Measurements from ENCODE around the gene MTERF4. TPM values are rescaled to one million over a fixed set of nuclear protein-coding genes. Genes with fewer than 3 reads are reported as not detected.
A peak's percentile ranks its signal among the peaks of the same experiment; 100 is the strongest.

MTERF4 gene
- total and polyA plus RNA-seq, 2 of the 13 experiments (the other 11 are each of a cell fraction or from before 2014, with no cell fraction given): 50.5 to 59.8 TPM

- TF ChIP-seq ZNF687 (CRISPR knock-in tag; IDR thresholded peaks at IDR 0.05) (0 out of 2 replicates have a peak, but pooled peaks have one; percentile 38), BRF2 (CRISPR knock-in tag; IDR thresholded peaks at IDR 0.05) (no peak), ZNF274 (CRISPR knock-in tag; IDR thresholded peaks at IDR 0.05) (no peak), ZNF101 (CRISPR knock-in tag; IDR thresholded peaks at IDR 0.05; ENCODE audit: borderline replicate concordance, low read depth) (no peak), FOXJ3 (CRISPR knock-in tag; IDR thresholded peaks at IDR 0.05; ENCODE audit: borderline replicate concordance) (0 out of 2 replicates have a peak, but pooled peaks have one; percentile 21), ZBTB14 (CRISPR knock-in tag; IDR thresholded peaks at IDR 0.05) (0 out of 2 replicates have a peak, but pooled peaks have one; percentile 33), ZNF414 (CRISPR knock-in tag; IDR thresholded peaks at IDR 0.05) (no peak), THAP11 (CRISPR knock-in tag; IDR thresholded peaks at IDR 0.05) (no peak), HOXA3 (CRISPR knock-in tag; IDR thresholded peaks at IDR 0.05) (0 out of 2 replicates have a peak, but pooled peaks have one; percentile 29), MIER3 (CRISPR knock-in tag; IDR thresholded peaks at IDR 0.05; ENCODE audit: borderline replicate concordance) (no peak), ZNF775 (CRISPR knock-in tag; IDR thresholded peaks at IDR 0.05; ENCODE audit: borderline replicate concordance) (no peak), YEATS2 (CRISPR knock-in tag; IDR thresholded peaks at IDR 0.05; ENCODE audit: borderline replicate concordance) (no peak), HNRNPLL (IDR thresholded peaks at IDR 0.05; ENCODE audit: low read depth, low read length, poor library complexity, severe bottlenecking) (peak; percentile 20), ETS1 (CRISPR knock-in tag; IDR thresholded peaks at IDR 0.05) (0 out of 2 replicates have a peak, but pooled peaks have one; percentile 49), GLMP (CRISPR knock-in tag; IDR thresholded peaks at IDR 0.05; ENCODE audit: borderline replicate concordance) (no peak), SALL1 (CRISPR knock-in tag; IDR thresholded peaks at IDR 0.05) (no peak), TFE3 (CRISPR knock-in tag; IDR thresholded peaks at IDR 0.05) (no peak)
These were observed 20.3 kb downstream of the MTERF4 start (continued) for GRCh38 chr2:241081643-241082340.
